Measurements from ENCODE around the gene CDH23. TPM values are rescaled to one million over a fixed set of nuclear protein-coding genes. Genes with fewer than 3 reads are reported as not detected.

Gene CDH23
- total RNA-seq, 2 donors from 2014 or later: 3.9 to 4.4 TPM

DNA sequence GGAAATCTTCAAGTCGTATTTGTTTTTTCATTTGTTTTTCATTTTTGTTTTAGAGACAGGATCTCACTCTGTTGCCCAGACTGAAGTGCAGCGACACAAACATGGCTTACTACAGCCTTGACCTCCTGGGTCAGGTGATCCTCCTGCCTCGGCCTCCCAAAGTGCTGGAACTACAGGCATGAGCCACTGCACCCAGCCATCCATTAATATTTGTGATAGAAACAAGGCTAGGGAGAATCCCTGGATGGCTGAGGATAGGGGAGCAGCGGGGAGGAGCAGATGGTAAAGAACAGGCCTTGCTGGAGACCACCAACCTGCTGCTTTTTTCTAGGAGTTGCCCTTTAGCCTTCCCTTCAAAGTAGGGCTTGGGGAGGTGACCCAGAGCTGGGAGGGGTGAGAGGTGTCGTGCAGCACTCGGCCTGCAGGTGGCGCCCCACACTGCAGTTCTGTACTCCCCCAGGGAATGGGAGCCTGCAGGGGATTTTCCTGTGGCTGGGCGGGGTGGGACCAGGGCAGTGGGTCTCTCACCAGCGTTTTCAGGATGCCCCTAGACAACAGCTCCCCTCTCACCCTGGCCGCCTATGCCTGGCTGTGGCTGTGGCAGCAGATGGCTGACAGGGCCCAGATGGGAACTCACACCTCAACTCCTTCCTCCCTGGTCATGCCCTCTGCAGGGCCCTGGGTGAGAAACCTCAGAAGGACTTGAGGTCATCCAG is 12.6 kb upstream of the CDH23 start:
- H3K27ac ChIP-seq: no peak overlapping the region
- TF ChIP-seq, protein P1, sequence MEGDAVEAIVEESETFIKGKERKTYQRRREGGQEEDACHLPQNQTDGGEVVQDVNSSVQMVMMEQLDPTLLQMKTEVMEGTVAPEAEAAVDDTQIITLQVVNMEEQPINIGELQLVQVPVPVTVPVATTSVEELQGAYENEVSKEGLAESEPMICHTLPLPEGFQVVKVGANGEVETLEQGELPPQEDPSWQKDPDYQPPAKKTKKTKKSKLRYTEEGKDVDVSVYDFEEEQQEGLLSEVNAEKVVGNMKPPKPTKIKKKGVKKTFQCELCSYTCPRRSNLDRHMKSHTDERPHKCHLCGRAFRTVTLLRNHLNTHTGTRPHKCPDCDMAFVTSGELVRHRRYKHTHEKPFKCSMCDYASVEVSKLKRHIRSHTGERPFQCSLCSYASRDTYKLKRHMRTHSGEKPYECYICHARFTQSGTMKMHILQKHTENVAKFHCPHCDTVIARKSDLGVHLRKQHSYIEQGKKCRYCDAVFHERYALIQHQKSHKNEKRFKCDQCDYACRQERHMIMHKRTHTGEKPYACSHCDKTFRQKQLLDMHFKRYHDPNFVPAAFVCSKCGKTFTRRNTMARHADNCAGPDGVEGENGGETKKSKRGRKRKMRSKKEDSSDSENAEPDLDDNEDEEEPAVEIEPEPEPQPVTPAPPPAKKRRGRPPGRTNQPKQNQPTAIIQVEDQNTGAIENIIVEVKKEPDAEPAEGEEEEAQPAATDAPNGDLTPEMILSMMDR (IDR thresholded peaks at IDR 0.05): peak; percentile 85 to 96
- no peaks in the 10 kb centered on the region for H3K27me3 ChIP-seq
- H3K9me3 ChIP-seq: no peaks in the 10 kb centered on the region
- peak; percentile 74 for DNase-seq (ENCODE audit: low spot score)
- H3K36me3 ChIP-seq: no peaks in the 10 kb centered on the region
- H3K4me1 ChIP-seq: no peaks in the 10 kb centered on the region
- H3K4me3 ChIP-seq: no peak overlapping the region

DNA sequence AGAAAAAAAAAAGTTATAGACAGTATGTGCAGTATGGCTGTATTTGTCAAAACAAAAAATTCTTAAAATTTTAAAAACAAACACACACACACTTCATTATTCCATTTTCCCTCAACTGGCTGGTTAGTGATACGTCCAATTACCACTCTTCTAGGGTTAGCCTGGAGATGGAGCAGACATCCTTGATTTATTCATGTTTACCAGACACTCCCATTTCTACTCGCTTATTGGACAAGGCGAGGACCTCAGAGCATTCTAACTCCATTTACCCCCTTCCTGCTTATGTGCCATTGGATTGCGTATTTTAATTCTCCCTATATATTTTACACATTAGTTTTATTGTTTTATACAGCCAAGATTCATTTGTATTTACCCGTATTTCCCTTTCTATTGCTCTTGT is 8.5 kb upstream of the CDH23 start:
- no peaks in the 10 kb centered on the region for H3K36me3 ChIP-seq
- H3K4me3 ChIP-seq: no peak overlapping the region
- no peak for DNase-seq (ENCODE audit: low spot score)
- no peaks in the 10 kb centered on the region for H3K9me3 ChIP-seq
- H3K27me3 ChIP-seq: no peaks in the 10 kb centered on the region
- H3K4me1 ChIP-seq: no peaks in the 10 kb centered on the region
- H3K27ac ChIP-seq: no peak overlapping the region
- TF ChIP-seq, protein P1 (IDR thresholded peaks at IDR 0.05): no peak

DNA sequence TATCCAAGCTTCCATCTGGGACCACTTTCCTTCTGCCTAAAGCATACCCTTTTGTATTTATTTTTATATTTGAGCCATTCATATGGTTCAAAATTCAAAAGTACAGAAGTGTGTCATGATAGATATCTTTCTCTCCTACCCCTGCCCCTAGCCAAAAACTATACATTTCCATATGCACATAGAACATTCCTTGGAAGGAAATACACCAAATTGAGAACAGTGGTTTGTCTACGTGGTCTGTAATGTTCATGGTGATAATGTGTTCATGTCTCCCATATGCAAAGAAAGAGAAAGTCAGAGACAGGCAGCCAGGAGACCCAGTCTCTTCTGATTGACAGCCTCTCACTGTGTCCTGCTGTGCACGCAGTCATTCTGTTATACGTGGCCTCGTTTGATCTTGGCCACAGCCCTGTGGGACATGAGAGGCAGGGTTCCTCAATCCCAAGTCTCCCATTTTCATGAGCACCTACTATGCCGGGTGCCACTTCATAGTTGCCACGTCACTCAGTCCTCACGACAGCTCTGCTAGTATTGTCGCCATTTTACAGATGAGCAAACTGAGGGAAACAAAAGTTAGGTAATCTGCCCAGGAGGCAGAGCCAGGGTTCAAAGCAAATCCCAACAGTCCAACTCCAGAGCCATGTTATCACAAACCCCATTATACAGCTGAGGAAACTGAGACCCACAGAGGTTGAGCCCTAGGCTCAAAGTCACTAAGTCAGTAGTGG is 8.0 kb upstream of the CDH23 start:
- no peak overlapping the region for H3K27ac ChIP-seq
- no peaks in the 10 kb centered on the region for H3K9me3 ChIP-seq
- H3K36me3 ChIP-seq: no peaks in the 10 kb centered on the region
- no peak overlapping the region for H3K4me3 ChIP-seq
- no peaks in the 10 kb centered on the region for H3K27me3 ChIP-seq
- no peak for DNase-seq (ENCODE audit: low spot score)
- TF ChIP-seq, protein P1 (IDR thresholded peaks at IDR 0.05): no peak
- H3K4me1 ChIP-seq: no peaks in the 10 kb centered on the region

DNA sequence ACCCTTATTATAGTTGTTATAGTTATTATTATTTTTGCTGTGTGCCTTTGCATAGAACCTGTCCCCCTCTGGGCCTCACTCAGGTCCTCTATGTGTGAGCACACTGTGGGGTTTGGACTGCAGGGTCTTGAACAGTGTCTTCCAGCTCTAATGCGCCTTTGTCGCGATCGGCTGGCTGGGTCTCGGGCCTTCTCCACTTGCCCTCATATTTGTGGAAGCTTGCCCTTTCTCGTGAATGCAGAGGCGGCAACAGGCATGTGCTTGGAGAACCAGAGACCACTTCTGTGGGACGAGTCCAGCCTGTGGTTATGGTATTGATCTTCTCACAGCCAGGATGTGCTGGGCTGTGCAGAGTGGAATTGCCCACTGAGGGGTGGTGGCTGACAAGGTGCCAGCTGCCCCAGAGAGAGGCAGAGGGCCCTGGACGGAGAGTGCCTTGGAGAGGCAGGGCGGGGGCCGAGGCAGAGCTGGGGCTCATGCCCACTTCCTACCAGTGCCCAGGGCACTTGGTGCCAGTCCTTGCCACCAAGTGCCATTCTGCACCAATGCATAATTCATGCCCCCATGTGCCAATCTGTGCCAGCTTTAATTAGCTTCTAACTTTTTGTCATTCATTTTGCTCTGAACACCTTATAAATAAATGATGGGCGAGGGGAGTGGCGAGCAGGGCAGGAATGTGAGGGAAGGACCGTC is 6.8 kb upstream of the CDH23 start:
- Histone ChIP-seq H3K9me3 (no peaks in the 10 kb centered on the region), H3K4me3 (no peak overlapping the region)

DNA sequence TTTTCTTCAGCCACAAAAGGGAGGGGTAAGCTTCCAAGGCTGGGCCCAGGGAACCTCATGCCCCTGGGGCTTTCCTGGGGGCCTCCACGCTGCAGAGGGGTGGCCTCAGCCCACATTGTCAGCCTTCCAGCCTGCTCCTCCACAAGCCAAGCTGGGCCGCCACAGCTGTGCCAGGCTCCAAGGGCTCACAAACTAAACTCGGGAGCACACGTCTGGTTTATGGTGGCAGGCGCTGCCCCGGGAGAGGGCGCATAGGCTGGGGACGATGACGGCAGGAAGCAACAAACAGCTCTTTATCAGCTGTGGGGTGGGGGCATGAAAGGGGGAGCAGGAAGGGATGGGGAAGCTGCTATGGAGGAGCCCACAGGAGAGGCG is 6.3 kb upstream of the CDH23 start:
- TF ChIP-seq, protein P1 (IDR thresholded peaks at IDR 0.05): no peak
- no peaks in the 10 kb centered on the region for H3K36me3 ChIP-seq
- H3K27me3 ChIP-seq: no peaks in the 10 kb centered on the region
- H3K9me3 ChIP-seq: no peaks in the 10 kb centered on the region
- peak; percentile 34 for DNase-seq (ENCODE audit: low spot score)
- no peak overlapping the region for H3K27ac ChIP-seq
- no peaks in the 10 kb centered on the region for H3K4me1 ChIP-seq
- H3K4me3 ChIP-seq: no peak overlapping the region

More for the DNA sequence above, 6.8 kb upstream of the CDH23 start:
- no peaks in the 10 kb centered on the region for H3K27me3 ChIP-seq
- DNase-seq (ENCODE audit: low spot score): no peak
- no peaks in the 10 kb centered on the region for H3K36me3 ChIP-seq
- no peaks in the 10 kb centered on the region for H3K4me1 ChIP-seq
- no peak overlapping the region for H3K27ac ChIP-seq
- TF ChIP-seq, protein P1 (IDR thresholded peaks at IDR 0.05): no peak

Measured in right atrium auricular region (tissue), 2 donors.